Embryonic facial prominence (tissue), 1 donor: ENCODE measurements around the gene SH2D3C.

Experiments
- DNase-seq: peaks from one replicate; pipeline ENCODE4 v3.0.0-alpha.2; 2016; ENCODE audit errors: extremely low spot score

Gene SH2D3C

GRCh38 chr9:127741831-127742434, 36.5 kb downstream of the SH2D3C start:
- DNase-seq, result no peak

GRCh38 chr9:127739614-127740330, 38.7 kb downstream of the SH2D3C start:
- DNase-seq, result no peak

DNA sequence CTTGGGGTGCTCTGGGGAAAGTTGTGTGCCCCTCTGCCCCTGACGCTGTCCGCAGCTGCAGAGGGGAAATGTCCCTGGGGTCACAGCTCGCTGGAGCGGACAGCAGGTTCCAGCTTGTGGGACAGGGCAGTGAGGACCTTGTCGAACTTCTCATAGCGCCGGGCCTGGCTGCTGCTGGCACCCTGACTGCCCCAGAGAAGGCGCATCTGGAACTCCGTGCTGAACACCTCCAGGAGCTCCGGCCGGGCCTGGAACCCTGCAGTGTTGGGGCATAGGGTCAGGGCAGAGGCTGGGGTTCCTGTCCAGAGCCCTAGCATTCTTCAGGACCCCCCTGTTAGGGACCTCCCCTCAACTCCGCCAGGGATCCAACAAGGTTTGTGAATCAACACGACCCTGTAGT, 39.8 kb downstream of the SH2D3C start:
- no peak for DNase-seq

DNA sequence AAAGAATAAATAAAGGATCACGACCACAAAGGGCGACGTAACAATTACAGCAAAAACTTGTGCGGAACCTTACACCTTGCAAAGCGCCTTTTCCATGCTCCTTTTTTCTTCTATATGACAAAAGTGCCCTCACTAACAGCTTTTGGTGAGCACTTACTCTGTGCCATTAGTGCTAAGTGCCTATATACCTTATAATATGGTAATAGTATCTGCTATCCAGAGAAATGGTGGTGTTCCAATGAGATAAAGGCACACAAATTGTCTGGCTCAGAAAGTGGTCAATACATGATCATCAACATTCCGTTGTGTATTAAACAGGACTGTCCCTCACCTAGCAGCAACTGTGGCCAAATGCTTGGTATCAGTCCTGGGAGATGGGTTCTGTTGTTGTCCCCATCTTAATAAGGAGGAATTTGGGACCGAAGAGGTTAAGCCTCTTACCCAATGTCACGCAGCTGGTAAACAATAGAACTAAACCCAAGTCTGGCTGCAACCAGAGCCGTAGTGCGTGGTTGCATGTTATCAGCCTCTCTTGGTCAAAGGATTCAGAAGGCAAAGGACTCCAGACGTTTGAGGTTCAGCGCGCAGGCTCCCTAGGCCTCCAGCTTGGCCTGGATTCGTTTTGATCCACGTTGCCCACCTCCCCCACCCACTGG, 42.8 kb downstream of the SH2D3C start:
- no peak for DNase-seq

DNA sequence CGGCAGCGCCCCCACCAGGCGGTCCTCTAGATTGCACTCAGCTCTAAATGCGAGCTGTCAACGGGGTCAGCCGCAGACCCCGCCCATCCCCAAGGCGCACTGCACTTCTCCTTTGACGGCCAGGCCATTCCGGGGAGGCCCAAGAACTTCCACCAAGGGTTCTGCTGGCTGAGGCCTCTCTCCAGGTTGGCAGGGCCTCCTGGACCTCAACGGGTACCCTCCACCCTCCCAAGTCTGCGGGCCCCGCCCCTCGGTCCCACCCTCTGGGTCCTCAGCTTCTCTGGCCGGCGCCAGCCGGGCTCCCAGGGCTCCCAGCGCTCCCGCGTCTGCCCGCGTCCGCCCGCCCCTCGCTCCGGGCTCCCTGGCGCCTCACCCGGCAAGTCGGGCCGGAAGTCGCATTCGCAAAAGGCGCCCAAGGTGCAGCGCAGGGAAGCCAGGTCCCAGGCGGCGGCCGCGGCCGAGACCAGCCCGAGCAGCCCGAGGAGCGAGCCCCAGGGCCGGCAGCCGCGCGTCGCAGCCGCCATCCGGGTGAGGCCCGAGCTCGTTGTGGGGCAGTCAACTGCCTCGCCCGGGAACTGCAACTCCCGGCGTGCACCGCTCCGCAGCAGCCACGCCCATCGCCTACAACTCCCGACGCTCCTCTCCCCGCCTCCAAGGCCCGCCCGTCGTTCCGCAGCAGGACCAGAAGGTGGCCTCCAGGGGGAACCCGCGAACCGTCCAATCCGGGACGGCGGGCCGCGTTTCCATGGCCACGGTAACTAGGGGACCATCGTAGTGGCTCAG, 43.5 kb downstream of the SH2D3C start, which contains the start of gene TOR2A:
TSS of gene TOR2A (minus strand) at position 548 of the 783 bp plus-strand sequence. CDS start at position 524, 24 bp downstream.
- peak; percentile 98 for DNase-seq

- DNase-seq, result no peak
Measured at GRCh38 chr9:127734247-127734746, 44.2 kb downstream of the SH2D3C start.

DNA sequence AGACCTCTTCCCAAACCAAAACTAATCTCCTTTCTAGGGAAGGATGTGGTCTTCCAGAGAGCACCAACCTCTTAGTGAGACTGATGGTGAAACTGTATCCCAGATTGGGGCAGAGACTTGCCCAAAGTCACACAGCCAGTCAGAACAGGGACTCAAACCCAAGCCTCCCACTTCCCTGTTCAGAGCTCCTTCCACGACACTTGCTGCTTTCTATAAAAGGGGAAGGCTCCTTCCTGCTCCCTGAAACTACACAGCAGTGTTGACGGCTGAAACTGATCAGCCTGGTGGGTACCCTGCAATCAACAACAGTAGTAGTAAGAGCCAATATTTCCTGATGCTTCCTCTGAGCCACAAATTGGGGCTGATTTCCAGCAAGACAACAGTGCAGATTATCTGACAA, 44.9 kb downstream of the SH2D3C start:
- no peak for DNase-seq

GRCh38 chr9:127732444-127732843, 46.0 kb downstream of the SH2D3C start:
- DNase-seq, result no peak

- DNase-seq, result no peak
Measured at GRCh38 chr9:127731938-127732337, 46.5 kb downstream of the SH2D3C start.

- no peak for DNase-seq
Measured at GRCh38 chr9:127730799-127731410, 47.6 kb downstream of the SH2D3C start.

DNA sequence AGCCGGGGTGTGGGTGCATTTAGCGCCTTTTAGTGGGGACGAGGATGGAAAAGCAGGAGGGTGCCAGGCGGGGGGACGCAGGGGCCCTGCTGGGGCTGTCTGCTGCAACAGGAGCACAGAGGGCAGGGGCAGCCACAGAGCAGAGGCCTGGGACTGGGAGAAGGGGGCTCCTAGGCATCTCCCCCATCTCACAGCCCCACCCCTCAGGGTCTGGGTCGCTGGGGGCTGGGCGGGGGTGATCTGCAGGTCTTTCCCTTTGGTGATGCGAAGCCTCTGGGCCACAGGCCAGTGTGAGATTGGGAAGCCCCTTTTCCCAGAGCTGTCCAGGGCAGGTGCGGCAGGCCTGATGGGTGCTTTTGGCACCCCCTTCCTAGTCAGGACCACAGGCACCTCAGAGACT, 48.2 kb downstream of the SH2D3C start:
- DNase-seq, result no peak

GRCh38 chr9:127729522-127730256, 48.8 kb downstream of the SH2D3C start:
- DNase-seq, result no peak

- DNase-seq, result no peak
Measured at GRCh38 chr9:127728808-127729207, 49.7 kb downstream of the SH2D3C start.

GRCh38 chr9:127726871-127727270, 51.6 kb downstream of the SH2D3C start:
- no peak for DNase-seq

GRCh38 chr9:127724012-127724411, 54.5 kb downstream of the SH2D3C start:
- DNase-seq, result no peak

- no peak for DNase-seq
Measured at GRCh38 chr9:127723444-127723843, 55.0 kb downstream of the SH2D3C start.

DNA sequence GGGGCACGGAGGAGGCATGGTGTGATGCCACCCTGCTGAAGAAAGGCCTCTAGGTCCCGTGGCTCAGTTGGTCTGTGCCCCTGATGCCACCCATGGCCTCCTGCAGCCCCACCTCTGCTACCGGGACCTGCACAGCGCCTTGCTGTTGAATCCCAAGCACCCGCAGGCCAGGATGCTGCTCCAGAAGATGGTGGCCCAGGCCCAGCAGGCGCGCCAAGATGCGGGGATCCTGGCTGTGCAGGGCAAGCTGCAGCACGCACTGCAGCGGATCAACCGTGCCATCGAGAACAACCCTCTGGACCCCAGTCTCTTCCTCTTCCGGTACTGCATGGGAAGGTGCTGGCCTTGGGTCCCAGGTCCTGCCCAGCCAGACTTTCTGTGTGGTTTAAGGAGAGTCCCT, 55.5 kb downstream of the SH2D3C start:
- no peak for DNase-seq

GRCh38 chr9:127722055-127722745, 56.3 kb downstream of the SH2D3C start:
- no peak for DNase-seq

DNA sequence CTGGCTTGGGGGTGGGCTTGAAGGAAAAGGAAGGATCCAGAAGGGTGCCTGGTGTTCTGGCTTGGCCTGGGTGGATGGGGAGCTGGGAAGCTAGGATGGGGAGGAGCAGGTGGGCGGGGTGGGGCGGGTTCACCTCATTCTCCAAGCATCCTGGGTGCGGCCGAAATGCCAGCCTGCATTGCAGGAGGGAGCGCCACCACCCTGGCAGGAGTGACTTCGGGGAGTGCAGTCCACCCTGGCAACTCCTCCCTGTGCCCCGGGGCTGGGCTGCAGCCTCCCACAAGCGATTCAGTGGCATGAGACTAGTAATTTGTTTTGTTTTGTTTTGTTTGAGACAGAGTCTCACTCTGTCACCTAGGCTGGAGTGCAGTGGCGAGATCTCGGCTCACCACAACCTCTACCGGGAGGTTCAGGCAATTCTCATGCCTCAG, 57.1 kb downstream of the SH2D3C start:
- no peak for DNase-seq

DNA sequence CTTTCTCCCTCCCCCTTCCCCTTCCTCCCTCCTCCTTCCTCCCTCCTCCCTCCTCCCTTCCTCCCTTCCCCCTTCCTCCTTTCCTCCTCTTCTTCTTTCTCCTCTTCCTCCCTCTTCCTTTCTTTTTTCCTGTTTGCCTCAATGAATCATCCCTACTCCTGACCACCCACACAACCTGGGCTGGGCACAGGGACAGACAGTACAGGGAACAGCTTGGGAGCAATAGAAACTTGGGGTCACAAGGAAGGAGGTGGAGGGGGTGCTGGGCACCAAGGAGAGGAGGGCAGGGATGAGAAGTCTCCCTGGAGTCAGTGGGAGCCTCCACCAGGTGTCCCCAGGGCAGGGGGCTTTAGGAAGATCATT, 57.6 kb downstream of the SH2D3C start:
- no peak for DNase-seq
